HG03135 (cell line): ENCODE data around the gene CAVIN4.

Experiments used
- ATAC-seq: cut with Tn5 transposase; IDR thresholded peaks from one replicate; pipeline ENCODE4 v1.9.1; 2021; ENCODE audit warnings: mild to moderate bottlenecking, moderate library complexity; ENCODE audit not compliant: unreplicated experiment

CAVIN4 gene, protein sequence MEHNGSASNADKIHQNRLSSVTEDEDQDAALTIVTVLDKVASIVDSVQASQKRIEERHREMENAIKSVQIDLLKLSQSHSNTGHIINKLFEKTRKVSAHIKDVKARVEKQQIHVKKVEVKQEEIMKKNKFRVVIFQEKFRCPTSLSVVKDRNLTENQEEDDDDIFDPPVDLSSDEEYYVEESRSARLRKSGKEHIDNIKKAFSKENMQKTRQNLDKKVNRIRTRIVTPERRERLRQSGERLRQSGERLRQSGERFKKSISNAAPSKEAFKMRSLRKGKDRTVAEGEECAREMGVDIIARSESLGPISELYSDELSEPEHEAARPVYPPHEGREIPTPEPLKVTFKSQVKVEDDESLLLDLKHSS

DNA sequence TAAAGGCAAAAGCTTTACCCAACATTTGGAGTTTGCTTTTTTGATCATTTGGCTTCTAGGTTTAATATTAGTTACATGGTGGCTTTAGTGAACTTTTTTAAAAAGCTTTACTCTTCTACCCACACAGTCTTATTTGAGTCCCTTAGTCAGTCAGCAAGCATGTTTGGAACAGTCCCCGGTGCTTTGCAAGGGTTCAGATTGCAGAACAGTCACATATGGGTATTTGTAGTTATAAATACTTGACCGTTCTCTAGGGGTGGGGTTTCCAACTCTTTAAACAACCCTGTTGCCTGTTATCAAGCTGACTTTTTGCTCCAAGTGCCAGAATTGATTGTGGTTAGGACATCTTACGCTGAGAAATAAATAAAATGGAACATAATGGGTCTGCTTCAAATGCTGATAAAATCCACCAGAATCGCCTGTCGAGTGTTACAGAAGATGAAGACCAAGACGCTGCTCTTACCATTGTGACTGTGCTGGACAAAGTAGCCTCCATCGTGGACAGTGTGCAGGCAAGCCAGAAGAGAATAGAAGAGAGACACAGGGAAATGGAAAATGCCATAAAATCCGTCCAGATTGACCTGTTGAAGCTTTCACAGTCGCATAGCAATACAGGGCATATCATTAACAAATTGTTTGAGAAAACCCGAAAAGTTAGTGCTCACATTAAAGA is at the start of gene CAVIN4:
Gene CAVIN4 (plus strand): TSS at position 304 of the 673 bp plus-strand sequence. CDS start 65 bp downstream, at position 369.
- no peak for ATAC-seq

DNA sequence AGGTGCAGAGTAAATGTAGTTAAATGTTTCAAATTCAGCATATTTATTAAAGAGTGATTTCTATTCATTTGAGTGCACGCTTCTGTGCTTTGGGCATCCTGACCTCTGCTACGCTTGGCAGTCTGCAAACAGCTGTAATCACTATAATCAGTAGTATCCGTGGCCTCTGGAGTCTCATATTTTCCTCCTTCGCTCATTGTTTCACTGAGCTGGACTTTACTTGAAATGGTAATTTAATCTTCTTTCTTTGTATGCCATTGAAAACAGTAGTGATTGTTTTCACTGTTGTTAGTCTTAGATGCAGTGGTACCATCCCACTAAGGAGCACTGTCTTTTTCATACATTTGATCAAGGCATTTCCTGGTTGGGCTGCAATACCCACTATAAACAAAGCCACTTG is 43.5 kb upstream of the CAVIN4 start:
- ATAC-seq = no peak

DNA sequence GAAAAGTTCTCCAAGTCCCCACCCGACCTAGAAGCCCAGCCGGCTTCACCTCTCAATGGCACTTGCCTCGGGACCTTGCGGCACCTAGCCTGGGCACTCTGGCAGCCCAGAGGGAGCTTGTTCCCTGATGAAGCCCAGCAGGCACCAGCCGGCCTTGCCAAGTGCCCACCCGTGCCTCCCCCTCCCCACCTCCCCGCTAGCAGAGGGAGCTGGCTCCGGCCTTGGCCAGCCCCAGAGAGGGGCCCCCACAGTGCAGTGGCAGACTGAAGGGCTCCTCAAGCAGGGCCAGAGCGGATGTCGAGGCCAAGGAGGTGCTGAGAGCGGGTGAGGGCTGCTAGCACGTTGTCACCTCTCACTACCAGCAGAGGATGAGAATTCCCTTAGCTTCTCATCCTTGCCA is 37.6 kb upstream of the CAVIN4 start:
- ATAC-seq = no peak

DNA sequence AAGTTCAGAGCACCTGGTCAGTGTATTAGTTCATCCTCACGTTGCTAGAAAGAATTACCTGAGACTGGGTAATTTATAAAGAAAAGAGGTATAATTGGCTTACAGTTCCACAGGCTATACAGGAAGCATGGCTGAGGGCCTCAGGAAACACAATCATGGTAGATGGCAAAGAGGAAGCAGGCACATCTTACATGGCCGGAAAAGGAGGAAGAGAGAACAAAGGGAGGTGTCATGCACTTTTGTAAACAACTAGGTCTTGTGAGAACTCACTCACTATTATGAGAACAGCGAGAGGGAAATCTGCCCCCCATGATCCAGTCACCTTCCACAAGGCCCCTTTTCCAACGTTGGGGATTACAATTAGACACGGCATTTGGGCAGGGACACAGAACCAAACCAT is 28.8 kb upstream of the CAVIN4 start:
- ATAC-seq = no peak

DNA sequence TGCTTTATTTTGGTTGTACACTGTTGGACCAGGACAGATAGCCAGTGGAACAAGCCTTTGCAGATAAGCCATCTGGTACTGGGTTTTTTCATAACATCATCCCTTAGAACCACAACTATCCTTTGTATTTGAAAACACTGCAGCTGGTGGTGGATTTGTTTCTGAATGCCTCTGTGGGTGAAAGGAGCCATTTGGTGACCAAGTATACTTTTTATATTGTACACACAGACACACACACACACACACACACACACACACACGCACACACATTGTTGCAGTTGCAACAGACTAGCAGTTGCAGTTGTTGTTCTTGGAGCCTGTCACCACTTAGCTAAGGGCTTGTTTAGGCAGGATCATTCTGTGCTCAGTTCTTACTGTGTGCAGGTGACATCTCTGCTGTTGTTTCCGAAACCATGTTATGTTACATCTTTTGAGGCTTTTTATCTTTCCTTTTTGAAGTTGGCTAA is 22.9 kb upstream of the CAVIN4 start:
- no peak for ATAC-seq

DNA sequence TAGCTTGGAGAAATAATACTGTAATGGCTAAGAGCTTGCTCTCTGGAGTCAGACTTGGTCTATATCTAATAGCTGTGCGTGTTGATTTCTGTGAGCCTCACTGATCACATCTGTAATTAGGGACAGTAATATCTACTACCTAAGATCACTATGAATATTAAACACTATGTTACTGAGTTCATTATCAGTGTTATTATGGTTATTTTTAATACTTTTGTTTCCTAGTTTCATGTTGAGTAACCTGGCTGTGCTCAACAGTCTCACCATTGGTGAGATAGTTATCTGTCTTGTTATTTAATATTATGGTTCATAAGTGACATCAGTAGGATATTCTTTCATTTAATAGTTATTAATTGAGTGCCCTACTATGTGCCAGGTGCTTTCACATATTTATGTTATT is 22.4 kb upstream of the CAVIN4 start:
- ATAC-seq = peak; percentile 70

DNA sequence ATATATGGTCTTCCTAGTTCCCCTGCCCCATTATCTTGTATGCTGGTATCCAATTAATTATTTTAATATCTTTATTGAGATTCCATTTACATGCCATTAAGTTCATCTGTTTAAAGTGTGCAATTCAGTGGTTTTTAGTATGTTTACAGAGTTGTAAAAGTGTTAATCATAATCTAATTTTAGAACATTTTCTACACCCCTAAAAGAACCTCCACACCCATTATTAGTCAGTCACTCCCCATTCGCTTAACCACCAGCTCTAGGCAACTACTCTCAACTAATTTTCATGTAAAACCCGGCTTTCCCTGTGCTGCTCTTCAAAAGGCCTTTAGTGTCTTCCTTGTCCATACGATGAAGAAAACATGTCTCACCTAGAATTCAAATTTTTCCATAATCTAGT is 20.8 kb upstream of the CAVIN4 start:
- ATAC-seq = no peak

DNA sequence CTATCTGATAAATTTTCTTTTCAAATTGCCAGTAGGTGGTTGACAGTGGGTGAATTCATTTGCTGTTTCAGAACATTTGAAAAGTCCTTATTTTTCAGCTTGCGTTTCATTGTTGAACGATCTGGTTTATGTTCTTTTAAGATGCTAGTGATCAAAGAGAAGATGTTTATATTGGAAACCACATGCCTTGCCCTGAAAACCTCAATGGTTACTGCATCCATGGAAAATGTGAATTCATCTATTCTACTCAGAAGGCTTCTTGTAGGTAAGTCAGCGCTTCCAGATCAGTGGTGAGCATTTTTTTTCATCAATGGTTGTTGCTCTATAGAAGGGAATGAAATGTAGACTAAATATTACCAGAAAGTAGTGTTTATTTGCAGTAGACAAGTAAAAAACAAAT is 16.6 kb upstream of the CAVIN4 start:
- ATAC-seq = no peak

DNA sequence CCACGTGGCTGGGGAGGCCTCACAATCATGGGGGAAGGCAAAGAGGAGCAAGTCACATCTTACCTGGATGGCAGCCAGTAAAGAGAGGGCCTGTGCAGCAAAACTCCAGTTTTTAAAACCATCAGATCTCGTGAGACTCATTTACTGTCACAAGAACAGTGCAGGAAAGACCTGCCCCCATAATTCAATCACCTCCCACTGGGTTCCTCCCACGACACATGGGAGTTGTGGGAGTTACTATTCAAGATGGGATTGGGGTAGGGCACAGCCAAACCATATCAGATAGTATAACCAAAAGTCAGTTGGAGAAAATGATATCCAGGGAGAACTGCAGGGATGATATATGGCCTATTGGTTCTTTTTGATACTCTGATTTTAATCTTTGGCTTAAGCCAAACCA is 10.0 kb upstream of the CAVIN4 start:
- ATAC-seq = no peak

DNA sequence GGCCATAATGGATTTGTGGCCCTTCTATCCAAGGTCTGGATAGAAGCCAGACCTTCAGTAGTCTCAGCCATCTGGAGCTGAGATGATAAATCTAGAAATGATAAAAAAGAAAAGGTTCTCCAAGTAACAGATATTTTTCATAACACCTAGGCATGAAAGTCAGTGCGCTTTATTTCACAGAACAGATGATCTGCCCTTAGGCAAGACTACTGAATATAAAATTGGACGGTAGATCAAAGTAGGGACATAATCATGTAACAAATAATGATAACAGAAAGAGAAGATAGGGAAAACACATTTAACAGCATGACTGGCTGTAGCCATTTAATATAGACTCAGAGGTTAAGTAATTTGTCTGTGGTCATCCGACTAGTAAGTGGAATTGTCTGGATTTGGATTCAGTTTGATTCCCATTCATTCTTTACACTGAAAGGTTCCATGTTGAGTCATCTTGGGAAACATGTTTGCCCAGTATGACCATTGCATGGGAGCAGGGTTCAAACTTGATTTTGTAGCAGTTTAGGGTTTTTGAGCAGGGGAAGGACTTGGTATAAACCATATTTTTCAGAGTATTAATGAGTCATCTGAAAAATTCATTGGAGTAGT is 4.1 kb upstream of the CAVIN4 start:
- ATAC-seq = no peak

DNA sequence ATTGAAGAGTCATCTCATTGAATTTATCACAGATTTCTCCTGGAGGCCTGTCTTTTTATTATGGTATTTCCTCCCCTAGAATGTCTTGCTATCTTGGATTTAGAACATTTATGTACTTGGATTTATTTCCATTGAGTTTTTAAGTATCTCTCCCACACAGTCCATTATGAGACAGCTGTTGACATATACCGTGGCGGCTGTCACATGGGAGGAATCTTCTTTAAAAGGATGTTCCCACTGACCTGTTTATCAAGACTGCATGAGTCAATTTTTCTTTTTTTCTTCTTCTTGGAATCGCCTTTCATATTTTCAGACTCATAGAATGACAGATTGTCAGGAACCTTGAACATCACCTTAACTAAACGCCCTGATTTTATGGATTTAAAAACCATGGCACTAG is 2.9 kb upstream of the CAVIN4 start:
- ATAC-seq = no peak

DNA sequence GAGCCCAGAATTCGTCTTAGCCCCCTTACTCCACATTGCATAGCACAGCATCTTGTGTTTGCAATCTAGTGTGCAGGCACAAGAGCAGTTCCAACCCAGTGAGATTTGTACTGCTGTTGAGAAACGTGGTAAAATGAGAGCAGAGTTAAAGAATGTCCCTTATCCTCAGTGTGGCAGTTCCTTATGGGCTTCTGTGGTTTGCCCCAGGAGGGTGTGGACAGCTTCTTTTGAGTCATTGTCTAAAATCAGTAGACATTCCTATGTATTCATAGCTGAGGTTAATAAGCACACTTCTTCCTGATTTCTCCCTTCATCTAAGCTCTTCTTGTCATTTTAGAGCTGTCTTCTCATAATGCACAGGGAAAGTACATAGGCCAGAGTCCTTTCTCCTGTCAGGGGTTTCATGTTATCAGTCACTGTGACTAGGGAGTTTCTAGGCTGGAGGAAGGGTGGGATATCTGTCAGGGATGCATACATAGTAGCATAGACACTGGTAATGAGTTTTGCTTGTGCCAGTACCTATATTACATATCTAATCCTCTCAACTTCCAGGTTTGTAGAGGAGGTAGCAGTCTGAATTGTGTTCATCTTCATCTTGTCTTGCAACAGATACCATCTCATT is 2.0 kb upstream of the CAVIN4 start:
- ATAC-seq = no peak

DNA sequence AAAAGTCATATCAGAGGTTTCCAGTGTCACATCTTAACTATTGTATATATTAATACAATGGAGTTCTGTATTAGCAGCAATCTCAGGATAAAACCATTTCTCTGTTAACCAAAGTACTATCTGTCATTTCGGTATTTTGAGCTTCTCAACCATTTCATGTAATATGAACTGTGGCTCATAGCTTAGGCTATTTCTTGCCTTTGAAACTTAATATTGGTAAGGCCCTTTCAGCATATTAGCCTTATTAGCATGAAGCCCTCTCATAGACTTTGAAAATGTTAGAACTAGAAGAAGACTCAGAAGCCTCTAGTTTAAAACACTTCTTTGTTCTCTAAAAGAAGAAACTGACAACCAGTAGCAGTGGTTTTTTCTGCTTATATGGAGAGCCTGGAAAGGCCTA is 731 bp downstream of the CAVIN4 start:
- ATAC-seq = no peak

DNA sequence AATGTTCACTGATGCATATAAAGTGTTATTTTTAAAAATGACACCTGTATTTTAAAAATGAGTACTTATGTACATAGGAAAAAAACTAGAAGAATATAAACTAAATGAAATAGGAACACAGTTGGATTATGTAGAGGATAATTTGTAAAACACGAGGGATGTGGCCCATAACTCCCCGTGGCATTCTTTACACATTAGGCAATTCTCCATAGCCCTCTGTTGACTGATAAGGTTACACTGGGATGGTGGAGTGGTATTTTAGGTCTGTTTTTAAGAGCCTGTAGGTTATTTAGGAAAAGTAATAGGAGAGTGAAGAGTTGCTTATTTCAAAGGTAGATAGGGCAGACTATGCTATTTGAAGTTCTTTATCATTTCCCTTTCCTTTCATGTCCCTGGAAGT is 1.8 kb downstream of the CAVIN4 start:
- no peak for ATAC-seq

DNA sequence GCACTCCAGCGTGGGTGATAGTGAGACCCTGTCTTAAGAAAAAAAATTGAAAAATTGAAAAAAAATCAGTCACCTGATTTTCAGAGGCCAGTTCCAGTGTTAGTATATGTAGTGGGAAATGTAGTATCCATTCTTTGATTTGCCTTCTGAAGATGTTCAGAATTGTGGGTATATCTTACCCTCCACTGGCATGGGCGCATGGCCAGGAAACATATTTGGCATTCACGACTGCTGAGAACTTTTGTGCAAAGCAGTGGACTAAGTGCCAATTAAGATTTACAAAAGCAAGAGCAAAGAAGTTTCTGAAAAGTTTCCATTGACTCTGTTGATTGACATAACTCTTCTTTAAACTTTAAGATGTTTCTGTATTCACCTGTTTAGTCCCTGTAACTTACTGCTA is 2.4 kb downstream of the CAVIN4 start:
- no peak for ATAC-seq

DNA sequence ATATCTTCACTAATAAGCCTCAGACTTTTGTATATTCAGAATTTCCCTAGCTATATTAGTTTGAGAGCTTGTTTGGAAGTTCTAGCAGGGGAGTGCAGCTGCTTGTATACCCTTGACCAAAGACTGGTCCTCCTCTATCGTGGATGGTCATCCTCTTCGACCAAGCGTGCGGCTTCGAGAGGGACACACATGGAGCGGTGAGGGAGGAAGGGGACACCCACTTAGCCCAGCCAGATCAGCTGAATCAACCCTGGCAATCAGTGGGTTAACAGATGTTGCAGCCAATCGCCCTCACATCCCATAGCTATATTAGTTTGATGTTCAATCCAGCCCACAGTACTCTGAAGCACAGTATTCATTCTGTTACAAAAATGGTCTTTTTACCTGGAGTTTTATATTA is 3.2 kb downstream of the CAVIN4 start:
- ATAC-seq = no peak

DNA sequence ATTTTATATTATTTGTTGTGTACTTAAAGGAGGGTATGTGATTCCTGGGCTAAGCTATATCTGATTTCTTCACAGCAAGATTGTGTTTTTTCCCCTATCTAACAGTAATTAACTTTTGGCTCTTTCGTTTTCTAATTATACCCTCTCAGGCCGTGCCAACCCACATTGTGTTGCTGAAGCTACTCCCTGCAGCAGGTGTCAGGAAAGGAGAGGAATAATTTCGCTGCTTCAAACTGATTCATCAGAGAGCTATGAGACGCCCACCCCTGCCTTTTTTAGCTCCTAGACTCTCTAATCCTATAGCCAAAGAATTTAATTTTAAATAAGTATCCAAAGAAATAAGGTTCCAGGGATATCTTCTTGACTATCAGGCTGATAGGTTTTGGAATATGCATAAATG is 3.8 kb downstream of the CAVIN4 start:
- no peak for ATAC-seq

DNA sequence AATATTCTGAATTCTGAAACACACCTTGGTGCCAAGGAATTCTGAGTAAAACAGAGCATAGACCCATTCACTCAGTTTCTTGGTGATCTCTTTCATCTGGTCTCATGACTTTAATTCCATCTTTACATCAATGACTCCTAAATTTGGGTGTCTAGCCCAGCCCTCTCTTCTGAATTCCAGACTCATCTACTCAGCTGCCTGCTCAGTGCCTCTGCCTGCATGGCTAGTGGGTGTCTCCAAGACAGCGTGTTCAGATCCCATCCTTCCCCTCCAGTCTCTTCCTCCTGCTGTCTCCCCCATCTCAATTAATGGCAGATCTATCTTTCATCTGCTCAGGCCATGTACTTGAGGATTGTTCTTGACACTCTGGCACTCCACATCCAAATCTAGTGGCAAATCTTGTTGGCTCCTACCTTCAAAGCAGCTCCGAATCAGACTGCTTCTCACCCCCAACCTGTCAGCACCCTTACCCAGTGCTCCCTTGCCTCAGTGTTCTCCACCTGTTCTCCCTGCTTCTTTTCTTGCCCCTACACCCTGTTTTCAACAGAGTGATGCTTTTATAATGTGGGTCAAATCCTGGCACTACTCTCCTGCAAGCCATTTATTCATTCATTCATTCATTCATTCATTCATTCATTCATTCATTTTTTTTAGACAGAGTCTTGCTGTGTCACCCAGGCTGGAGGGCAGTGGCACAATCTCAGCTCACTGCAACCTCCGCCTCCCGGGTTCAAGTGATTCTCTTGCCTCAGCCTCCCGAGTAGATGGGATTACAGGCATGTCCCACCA is 5.3 kb downstream of the CAVIN4 start:
- no peak for ATAC-seq

DNA sequence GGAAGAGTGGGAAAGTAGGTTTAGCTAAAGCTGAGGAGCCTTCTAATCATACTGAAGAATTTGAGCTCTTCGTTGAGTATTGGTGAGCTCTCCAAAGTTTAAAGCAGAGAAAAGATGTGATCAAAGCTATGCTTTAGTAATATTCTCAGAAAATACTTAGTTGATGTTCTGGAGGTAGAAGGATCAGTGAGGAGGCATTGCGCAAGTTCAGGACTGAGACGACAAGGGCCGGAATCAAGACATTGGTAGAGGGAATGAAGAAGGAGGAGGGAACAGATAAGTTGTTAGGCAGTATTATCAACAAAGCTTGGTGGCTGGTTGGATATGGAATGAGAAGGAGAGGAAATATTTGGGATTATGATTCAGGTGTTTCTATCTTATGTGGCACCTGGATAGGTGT is 7.1 kb downstream of the CAVIN4 start:
- no peak for ATAC-seq

DNA sequence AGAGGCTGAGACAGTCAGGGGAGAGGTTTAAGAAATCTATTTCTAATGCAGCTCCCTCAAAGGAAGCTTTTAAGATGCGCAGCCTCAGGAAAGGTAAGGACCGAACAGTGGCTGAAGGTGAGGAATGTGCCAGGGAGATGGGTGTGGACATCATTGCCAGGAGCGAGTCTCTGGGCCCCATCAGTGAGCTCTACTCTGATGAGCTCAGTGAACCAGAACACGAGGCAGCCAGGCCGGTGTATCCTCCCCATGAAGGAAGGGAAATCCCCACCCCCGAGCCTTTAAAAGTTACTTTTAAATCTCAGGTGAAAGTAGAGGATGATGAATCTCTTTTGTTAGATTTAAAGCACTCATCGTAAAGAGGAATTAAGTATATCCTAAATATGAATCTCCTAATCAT is 8.2 kb downstream of the CAVIN4 start:
- ATAC-seq = no peak

DNA sequence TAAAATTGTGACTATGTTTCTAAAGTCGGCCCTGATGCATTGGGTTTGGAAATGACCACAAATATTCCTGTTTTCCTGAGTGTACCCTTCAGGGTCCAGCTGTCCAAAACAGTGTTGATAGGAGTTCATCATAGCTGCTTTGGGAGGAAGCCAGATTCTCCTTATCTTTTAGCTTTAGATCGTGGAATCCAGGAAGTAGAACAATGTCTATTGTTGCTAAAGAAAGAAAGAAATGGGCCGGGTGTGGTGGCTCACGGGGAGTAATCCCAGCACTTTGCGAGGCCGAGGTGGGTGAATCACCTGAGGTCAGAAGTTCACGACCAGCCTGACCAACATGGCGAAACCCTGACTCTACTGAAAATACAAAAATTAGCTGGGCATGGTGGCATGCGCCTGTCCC is 9.5 kb downstream of the CAVIN4 start:
- no peak for ATAC-seq
